SJCRH30 (cell line): ENCODE measurements around the gene ST14. TPM values are rescaled to one million over a fixed set of nuclear protein-coding genes. Genes with fewer than 3 reads are reported as not detected.

Experiments
- total RNA-seq: library from RNA; depleted of rRNA; stranded (reverse); fragments of >200 nt; shearing (Covaris generic); gene quantifications from 2 replicates; pipeline ENCODE4 v1.2.3, GENCODE V29; 2014; rRNA removed

Gene ST14
- total RNA-seq, 1 experiment from 2014 or later = 0.10 TPM

Other genes with a start within 250 kb of the ST14 start
- gene PRDM10, start 156.9 kb upstream of the ST14 start, total RNA-seq = 6.2 and 6.7 TPM in 2 replicates
- 76.1 and 83.1 TPM in 2 replicates for gene APLP2, start 89.9 kb upstream of the ST14 start, total RNA-seq
- 29.7 and 30.3 TPM in 2 replicates for gene ZBTB44, start 155.1 kb downstream of the ST14 start, total RNA-seq